K562 (cell line): ENCODE results near the gene RORC.

Source experiments
- FOXP1 ChIP-seq: sonication (generic); formaldehyde crosslinking; IDR thresholded peaks from 2 replicates; pipeline ENCODE4 v1.8.0; 2022; ENCODE audit warnings: mild to moderate bottlenecking, missing genetic modification reagents
- RAD21 ChIP-seq, 2 experiments: fragments of 250-450 bp in 1 of 2; fragments of 450-650 bp in 1 of 2; sonication (Bioruptor Pico) in 1 of 2; formaldehyde crosslinking in 1 of 2; IDR thresholded peaks in 1 of 2; conservative IDR thresholded peaks in 1 of 2; 2 replicates each; pipeline versions ENCODE4 v1.4.0 to v1.8.0; 2020 to 2022; ENCODE audit warnings: mild to moderate bottlenecking in 2 of 2, moderate library complexity in 1 of 2
- SIN3B ChIP-seq: fragments of 450-650 bp; IDR thresholded peaks from 2 replicates; pipeline ENCODE4 v1.6.1; 2017; ENCODE audit warnings: low read depth, mild to moderate bottlenecking, moderate library complexity
- ZNF140 ChIP-seq: fragments of 250-450 bp; sonication (Bioruptor Pico); IDR thresholded peaks from 2 replicates; pipeline ENCODE4 v1.8.0; 2021; ENCODE audit warnings: moderate library complexity, mild to moderate bottlenecking, inconsistent platforms

GRCh38 chr1:151846062-151846568 lies 14.5 kb upstream of the RORC start:
- no peak for TF ChIP-seq ZNF140 (CRISPR knock-in tag)
- no peak for TF ChIP-seq SIN3B
- TF ChIP-seq FOXP1 = no peak
- peak in 1 of 2 experiments; percentile 41; a peak in 2 of 4 replicates for TF ChIP-seq RAD21 (CRISPR knock-in tag; conservative IDR thresholded peaks at IDR 0.05 in 1 of 2, IDR thresholded peaks at IDR 0.05 in 1 of 2)
